RWPE2 (cell line): ENCODE results near the gene PATJ.
A peak's percentile ranks its signal among the peaks of the same experiment; 100 is the strongest.

ENCODE experiments used
- ATAC-seq: fragments of 200-7000 bp; cut with Tn5 transposase; 3 replicates; pipeline ENCODE4 v1.9.1; 2021; ENCODE audit warnings: low read depth
- DNase-seq: peaks from one replicate; pipeline ENCODE4 v3.0.0-alpha.2; 2020; ENCODE audit warnings: low spot score
- H3K27ac ChIP-seq: fragments of 450-650 bp; 2 replicates; pipeline ENCODE4 v1.5.1; 2017; ENCODE audit warnings: mild to moderate bottlenecking; ENCODE audit not compliant: poor library complexity, severe bottlenecking
- H3K27me3 ChIP-seq: fragments of 250-450 bp; sonication (Bioruptor Pico); 2 replicates; pipeline ENCODE4 v1.5.1; 2021; ENCODE audit warnings: mild to moderate bottlenecking, moderate library complexity; ENCODE audit not compliant: insufficient read depth, poor library complexity, severe bottlenecking
- H3K36me3 ChIP-seq: fragments of 250-450 bp; sonication (Bioruptor Pico); 2 replicates; pipeline ENCODE4 v1.5.1; 2020; ENCODE audit warnings: low read depth, mild to moderate bottlenecking, moderate library complexity
- H3K4me1 ChIP-seq: fragments of 250-450 bp; sonication (Bioruptor Pico); 2 replicates; pipeline ENCODE4 v1.5.1; 2021; ENCODE audit warnings: mild to moderate bottlenecking, moderate library complexity; ENCODE audit not compliant: insufficient read depth, poor library complexity, severe bottlenecking
- H3K4me3 ChIP-seq: fragments of 250-450 bp; sonication (Bioruptor Pico); 2 replicates; pipeline ENCODE4 v1.5.1; 2021; ENCODE audit warnings: mild to moderate bottlenecking, moderate library complexity; ENCODE audit not compliant: severe bottlenecking
- H3K9me3 ChIP-seq: fragments of 250-450 bp; sonication (Bioruptor Pico); 2 replicates; pipeline ENCODE4 v1.5.1; 2021; ENCODE audit warnings: mild to moderate bottlenecking, moderate library complexity; ENCODE audit not compliant: severe bottlenecking
- TF ChIP-seq, protein P1 (sequence below): fragments of 450-650 bp; IDR thresholded peaks from one replicate; pipeline ENCODE4 v1.5.1; 2017; ENCODE audit warnings: mild to moderate bottlenecking, moderate library complexity; ENCODE audit not compliant: poor library complexity, severe bottlenecking

PATJ gene

DNA sequence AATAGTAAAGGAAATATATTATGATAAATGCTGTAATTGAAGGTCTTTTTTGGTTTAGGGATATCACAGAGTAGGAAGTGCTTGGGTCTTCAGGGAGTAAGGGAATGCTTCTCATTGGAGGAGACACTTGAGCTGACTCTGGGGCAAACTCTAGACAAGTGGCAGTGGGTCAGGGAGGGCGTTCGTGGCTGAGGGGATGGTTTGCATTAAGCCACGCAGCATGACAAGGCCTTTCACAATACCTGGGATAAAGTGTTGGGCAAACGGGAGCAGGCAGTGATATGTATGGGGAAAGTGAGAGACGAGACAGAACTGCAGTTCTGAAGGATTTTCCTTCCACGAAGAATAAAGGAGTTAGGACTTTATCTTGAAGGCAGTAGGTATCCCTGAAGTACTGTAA is 109.0 kb downstream of the PATJ start:
- no peak for ATAC-seq

DNA sequence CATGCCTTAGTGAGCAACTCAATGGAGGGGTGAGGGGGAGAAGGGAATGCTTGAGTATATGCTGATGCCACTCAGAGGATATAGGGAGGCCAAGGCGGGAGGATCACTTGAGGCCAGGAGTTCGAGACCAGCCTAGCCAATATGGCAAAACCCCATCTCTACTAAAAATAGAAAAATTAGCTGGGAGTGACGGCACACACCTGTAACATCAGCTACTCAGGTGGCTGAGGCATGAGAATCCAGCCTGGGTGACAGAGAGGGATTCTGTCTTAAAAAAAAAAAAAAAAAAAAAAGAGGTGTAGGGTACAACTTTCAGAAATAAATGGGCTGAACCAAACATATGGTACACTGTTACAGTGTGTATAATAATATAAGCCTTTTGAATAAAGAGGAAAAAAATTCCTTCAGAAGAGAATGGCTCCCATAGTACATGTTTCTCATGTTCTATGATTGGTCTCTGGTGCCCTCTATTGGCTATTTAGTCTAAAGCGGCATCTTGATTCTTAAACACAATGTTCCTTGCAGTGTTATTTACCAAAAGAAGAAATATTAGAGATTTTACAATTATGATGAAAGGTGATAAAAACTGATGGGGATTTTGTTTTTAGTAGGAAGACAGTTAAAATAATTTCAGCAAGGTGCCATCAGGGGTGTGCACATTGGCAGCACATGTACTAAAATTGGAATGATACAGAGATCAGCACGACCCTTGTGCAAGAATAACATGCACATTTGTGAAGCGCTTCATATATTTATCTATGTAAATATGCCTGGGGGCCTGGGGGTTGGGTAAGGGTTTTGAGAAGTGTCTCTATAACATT is 109.8 kb downstream of the PATJ start:
- no peak overlapping the region for H3K27ac ChIP-seq
- no peaks in the 10 kb centered on the region for H3K9me3 ChIP-seq
- TF ChIP-seq, protein P1, sequence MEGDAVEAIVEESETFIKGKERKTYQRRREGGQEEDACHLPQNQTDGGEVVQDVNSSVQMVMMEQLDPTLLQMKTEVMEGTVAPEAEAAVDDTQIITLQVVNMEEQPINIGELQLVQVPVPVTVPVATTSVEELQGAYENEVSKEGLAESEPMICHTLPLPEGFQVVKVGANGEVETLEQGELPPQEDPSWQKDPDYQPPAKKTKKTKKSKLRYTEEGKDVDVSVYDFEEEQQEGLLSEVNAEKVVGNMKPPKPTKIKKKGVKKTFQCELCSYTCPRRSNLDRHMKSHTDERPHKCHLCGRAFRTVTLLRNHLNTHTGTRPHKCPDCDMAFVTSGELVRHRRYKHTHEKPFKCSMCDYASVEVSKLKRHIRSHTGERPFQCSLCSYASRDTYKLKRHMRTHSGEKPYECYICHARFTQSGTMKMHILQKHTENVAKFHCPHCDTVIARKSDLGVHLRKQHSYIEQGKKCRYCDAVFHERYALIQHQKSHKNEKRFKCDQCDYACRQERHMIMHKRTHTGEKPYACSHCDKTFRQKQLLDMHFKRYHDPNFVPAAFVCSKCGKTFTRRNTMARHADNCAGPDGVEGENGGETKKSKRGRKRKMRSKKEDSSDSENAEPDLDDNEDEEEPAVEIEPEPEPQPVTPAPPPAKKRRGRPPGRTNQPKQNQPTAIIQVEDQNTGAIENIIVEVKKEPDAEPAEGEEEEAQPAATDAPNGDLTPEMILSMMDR: peak; percentile 85
- peak; percentile 56; the same call in 1 of the 3 replicates for ATAC-seq
- H3K27me3 ChIP-seq: no peaks in the 10 kb centered on the region
- peaks cover 49% of the 10 kb centered on the region for H3K36me3 ChIP-seq
- H3K4me3 ChIP-seq: no peak overlapping the region
- no peaks in the 10 kb centered on the region for H3K4me1 ChIP-seq
- DNase-seq: no peak

More for the DNA sequence above, 109.0 kb downstream of the PATJ start:
- TF ChIP-seq, protein P1: no peak
- H3K4me3 ChIP-seq: no peak overlapping the region
- DNase-seq: no peak
- no peak overlapping the region for H3K27ac ChIP-seq
- no peaks in the 10 kb centered on the region for H3K4me1 ChIP-seq
- no peaks in the 10 kb centered on the region for H3K27me3 ChIP-seq
- H3K36me3 ChIP-seq: peaks cover 46% of the 10 kb centered on the region
- H3K9me3 ChIP-seq: no peaks in the 10 kb centered on the region

DNA sequence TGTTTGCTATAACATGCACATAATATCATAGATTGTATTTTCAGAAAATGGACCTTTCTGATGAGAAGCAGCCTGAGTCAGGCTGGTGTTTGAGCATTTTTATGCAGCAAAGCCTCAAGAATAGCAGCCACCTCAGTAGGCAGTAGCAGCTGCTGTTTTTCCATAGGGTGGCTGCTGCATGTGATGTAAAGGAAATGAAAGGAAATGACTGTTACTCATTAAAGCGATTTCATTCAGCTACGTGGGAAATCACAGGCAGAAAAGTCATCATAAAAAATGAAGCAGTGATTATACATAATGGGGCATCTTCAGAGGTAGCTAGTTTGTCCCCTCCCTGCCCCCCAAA is 110.4 kb downstream of the PATJ start:
- DNase-seq (no peak), ATAC-seq (no peak)
- Histone ChIP-seq H3K4me1 (no peaks in the 10 kb centered on the region), H3K9me3 (no peaks in the 10 kb centered on the region), H3K36me3 (peaks cover 51% of the 10 kb centered on the region), H3K27me3 (no peaks in the 10 kb centered on the region), H3K27ac (no peak overlapping the region), H3K4me3 (no peak overlapping the region)
- TF ChIP-seq, protein P1: no peak

DNA sequence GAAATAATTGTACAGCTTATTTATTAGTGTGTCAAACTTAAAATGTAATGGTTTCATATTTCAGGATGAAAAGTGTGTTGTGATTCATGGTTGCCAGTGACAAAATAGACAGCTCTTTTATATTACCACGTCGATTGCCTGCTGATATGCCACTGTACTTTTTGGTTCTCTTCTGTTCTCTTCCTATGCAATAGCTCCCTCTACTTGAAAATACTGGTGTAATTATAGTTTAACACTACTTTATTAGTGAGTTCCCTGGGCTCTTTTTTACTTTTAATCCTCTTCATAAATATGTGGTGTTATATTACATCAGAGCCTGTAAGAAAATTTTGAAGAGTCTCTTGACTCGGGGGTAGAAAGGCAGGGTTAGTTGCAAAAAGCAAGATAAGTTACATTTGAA is 111.3 kb downstream of the PATJ start:
- no peak overlapping the region for H3K4me3 ChIP-seq
- H3K36me3 ChIP-seq: peaks cover 47% of the 10 kb centered on the region
- DNase-seq: no peak
- no peaks in the 10 kb centered on the region for H3K9me3 ChIP-seq
- H3K27ac ChIP-seq: no peak overlapping the region
- TF ChIP-seq, protein P1: no peak
- no peak for ATAC-seq
- no peaks in the 10 kb centered on the region for H3K27me3 ChIP-seq
- no peaks in the 10 kb centered on the region for H3K4me1 ChIP-seq

DNA sequence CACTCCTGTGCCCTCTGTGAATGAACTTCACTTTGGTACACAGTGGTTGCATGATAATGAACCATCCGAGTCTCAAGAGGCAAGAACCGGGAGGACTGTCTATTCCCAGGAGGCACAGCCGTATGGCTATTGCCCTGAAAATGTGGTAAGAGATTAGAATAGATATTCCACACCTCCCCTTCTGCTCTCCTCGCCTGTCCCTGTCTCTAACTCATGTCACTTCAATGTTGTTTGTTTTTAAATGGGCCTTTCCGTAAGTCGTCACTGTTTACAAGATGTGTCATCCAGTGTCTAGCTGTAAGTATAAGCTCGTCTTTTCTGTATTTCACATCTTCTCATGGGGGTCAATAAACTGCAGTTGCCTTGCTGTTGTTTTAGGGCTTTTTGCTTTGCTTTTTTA is 122.2 kb downstream of the PATJ start:
- no peak for ATAC-seq
- H3K4me1 ChIP-seq: no peaks in the 10 kb centered on the region
- no peaks in the 10 kb centered on the region for H3K9me3 ChIP-seq
- H3K27ac ChIP-seq: no peak overlapping the region
- peaks cover 61% of the 10 kb centered on the region for H3K36me3 ChIP-seq
- TF ChIP-seq, protein P1: no peak
- no peak overlapping the region for H3K4me3 ChIP-seq
- no peak for DNase-seq
- no peaks in the 10 kb centered on the region for H3K27me3 ChIP-seq
